Neuron (in vitro differentiated cells): ENCODE data around the gene PLOD1.
"Not testable (repeated sequence)": the region's sequence is repeated elsewhere in the genome, so short reads cannot be mapped to it uniquely, and the experiment has no call there.

ENCODE experiments used
- H2AFZ ChIP-seq: one replicate; pipeline ENCODE4 v1.6.1; 2013; ENCODE audit warnings: low read depth, mild to moderate bottlenecking, inconsistent platforms, low read length, moderate library complexity
- H3K27me3 ChIP-seq: one replicate; pipeline ENCODE4 v1.6.1; 2013; ENCODE audit warnings: low read length; ENCODE audit not compliant: insufficient read depth
- H3K36me3 ChIP-seq: one replicate; pipeline ENCODE4 v1.6.1; 2013; ENCODE audit warnings: low read length; ENCODE audit not compliant: insufficient read depth
- H3K4me1 ChIP-seq: one replicate; pipeline ENCODE4 v1.6.1; 2013; ENCODE audit warnings: low read length; ENCODE audit not compliant: insufficient read depth
- H3K4me3 ChIP-seq: 2 replicates; pipeline ENCODE4 v1.5.1; 2013; ENCODE audit warnings: mild to moderate bottlenecking, low read length, moderate library complexity
- H3K9me3 ChIP-seq: one replicate; pipeline ENCODE4 v1.6.1; 2013; ENCODE audit warnings: low read length

PLOD1 gene

DNA sequence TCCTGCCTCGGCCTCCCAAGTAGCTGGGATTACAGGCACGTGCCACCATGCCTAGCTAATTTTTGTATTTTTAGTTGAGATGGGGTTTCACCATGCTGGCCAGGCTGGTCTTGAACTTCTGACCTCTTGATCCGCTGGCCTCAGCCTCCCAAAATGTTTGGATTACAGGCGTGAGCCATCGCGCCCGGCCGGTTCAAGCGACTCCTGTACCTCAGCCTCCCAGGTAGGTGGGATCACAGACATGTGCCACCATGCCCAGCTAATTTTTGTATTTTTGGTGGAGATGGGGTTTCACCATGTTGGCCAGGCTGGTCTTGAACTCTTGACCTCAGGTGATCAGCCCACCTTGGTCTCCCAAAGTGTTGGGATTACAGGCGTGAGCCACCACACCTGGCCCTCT lies 1.2 kb downstream of the PLOD1 start:
- not testable (repeated sequence) for H3K27me3 ChIP-seq, H3K36me3 ChIP-seq, H2AFZ ChIP-seq, H3K9me3 ChIP-seq, H3K4me3 ChIP-seq, H3K4me1 ChIP-seq

DNA sequence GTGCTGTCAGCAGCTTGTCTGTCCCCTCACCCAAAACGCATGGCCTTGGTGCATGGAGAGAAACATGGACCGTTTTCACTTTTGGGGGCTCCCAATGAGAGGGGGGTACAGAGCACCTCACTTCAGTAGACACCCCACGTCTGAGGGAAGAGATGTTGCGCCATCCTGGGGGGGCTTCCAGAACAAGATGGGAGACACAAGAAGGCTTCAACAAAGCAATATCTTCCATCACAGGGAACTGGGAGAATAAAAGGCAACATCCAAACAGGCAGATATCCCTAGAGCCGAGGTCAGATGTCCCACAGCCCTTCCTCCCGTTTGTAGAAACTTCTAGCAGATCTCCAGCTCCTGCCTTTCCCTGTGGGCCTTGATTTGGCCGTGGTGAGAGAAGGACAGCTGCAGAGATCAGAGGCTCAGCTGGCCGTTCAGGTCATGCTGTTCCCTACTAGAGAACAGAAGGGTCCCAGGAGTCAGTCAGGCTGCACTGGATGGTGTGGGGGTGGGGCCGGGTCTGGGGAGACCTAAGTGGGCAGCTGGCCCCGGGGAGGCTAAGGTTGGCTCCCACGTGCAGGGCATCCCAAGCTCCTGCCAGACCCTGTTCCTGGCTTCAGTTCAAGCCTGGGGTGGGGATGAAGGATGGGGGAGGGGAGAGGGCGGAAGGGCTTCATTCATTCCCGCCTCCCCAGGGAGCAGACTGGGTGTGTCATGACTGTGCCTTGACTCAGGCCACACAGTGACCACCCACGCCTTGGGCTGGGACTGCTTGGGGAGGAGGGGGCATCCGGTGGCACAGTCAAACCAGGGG lies 4.4 kb downstream of the PLOD1 start:
- Histone ChIP-seq H3K27me3 (no peaks in the 10 kb centered on the region), H2AFZ (no peak overlapping the region), H3K4me1 (peaks cover 7% of the 10 kb centered on the region), H3K36me3 (no peaks in the 10 kb centered on the region), H3K9me3 (no peaks in the 10 kb centered on the region), H3K4me3 (no peak overlapping the region)

DNA sequence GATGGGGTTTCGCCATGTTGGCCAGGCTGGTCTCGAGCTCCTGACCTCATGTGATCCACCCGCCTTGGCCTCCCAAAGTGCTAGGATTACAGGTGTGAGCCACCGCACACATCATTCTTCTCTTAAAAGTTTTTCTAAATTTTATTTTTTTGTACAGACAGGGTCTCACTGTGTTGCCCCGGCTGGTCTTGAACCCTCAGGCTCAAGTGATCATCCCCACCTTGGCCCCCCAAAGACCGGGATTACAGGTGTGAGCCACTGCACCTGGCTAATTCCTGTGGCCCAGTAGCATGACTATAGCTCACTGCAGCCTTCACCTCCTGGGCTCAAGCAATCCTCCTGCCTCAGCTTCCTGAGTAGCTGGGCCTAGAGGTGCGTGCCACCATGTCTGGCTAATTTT lies 5.3 kb downstream of the PLOD1 start:
- H3K4me1 ChIP-seq, H2AFZ ChIP-seq, H3K9me3 ChIP-seq, H3K4me3 ChIP-seq, H3K36me3 ChIP-seq, H3K27me3 ChIP-seq: not testable (repeated sequence)

DNA sequence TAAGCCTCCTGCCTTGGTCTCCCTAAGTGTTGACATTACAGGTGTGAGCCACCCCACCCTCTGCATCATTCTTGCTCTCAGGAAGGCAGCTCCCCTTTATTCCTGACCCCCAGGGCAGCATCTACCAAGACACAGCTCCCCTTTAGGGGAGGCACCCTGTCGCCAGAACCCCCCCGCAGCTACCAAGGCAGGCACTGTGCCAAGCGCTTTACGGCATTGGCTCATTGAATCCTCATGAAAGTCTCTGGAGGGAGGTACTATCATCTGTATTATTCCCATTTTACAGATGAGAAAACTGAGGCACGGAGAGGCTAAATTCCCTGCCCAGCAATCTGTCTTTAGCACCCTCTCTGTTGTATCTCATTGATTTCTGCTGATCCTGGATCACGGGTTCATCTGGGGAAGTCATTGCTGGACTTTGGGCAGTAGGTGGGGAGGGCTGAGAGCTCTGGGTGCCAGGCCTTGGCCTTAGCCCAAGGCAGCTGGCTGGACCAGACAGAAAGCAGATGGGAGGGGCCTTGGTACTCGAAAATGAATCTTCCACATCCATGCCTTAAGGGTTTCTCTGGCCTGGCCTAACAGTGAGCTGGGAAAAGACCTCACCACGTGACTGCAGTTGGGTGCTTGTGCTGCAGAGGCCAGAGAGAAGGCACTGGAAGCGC lies 5.9 kb downstream of the PLOD1 start:
- Histone ChIP-seq H3K9me3 (no peaks in the 10 kb centered on the region), H3K36me3 (no peaks in the 10 kb centered on the region), H2AFZ (no peak overlapping the region), H3K4me1 (peaks cover 7% of the 10 kb centered on the region), H3K27me3 (no peaks in the 10 kb centered on the region), H3K4me3 (no peak overlapping the region)

DNA sequence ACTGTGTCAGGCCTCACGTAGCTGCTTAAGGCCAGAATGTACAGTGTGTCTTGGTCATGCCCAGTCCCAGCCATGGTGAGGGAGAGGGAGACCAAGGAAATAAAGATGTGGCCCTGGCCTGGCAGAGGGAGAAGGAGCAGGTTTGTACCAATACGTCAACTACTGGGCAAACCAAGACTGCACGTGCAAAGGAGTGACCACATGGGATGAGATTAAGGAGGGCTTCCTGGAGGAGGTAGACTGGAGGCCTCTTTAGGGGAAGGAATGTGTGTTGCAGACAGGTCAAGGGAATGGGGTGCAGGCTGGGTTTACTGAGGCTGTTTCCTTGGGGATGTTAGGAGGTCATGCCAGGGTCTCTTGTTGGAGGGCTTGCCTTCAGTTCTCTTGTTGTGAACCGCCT lies 7.8 kb downstream of the PLOD1 start:
- no peak overlapping the region for H3K4me3 ChIP-seq
- peaks cover 7% of the 10 kb centered on the region for H3K4me1 ChIP-seq
- H2AFZ ChIP-seq: no peak overlapping the region
- no peaks in the 10 kb centered on the region for H3K9me3 ChIP-seq
- no peaks in the 10 kb centered on the region for H3K27me3 ChIP-seq
- H3K36me3 ChIP-seq: no peaks in the 10 kb centered on the region

DNA sequence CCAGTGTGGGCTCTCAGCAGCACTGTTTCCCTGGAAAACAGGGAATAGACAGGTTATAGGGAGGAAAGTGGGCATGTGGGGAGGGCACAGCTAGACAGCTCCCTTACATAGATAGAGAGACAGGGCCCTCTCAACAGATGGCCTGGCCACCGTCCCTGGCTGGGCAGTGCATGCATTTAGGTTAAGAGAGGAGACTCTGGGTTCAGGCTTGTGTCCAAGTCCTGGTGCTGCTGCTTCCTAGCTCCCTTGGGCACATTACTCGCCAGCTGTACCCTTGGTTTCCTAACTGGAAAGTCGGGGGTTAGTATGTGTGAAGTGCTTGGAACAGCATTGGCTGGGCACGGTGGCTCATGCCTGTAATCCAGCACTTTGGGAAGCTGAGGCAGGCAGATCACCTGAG lies 9.1 kb downstream of the PLOD1 start:
- Histone ChIP-seq H3K9me3 (no peaks in the 10 kb centered on the region), H2AFZ (no peak overlapping the region), H3K27me3 (no peaks in the 10 kb centered on the region), H3K4me1 (peaks cover 7% of the 10 kb centered on the region), H3K4me3 (no peak overlapping the region), H3K36me3 (no peaks in the 10 kb centered on the region)

DNA sequence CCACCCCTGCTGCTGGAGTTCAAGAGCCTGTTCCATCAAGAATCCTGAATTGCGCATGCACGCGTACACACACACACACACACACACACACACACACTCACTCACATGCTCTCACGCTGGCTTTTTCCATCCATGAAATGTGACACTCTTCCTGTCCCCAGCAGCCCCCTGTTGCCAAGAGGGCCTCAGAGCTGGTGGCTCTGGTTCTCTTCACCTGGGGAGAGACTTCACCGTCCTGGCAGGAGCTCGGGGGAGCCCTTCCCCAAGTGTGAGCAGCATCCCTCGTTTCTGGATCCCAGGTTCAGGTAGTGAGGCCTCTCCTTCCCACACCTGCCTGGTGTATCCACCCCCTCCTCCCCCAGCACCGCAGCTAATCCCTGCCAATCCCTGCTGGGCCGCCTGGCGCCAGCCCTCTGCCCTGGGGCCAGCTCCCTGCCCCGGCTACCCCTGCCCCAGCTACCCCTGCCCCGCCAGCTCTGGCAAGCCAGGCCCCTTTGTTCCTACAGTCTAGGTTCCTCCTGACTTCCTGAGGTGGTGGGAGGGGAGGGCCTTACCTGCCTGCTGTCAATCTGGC lies 9.9 kb downstream of the PLOD1 start:
- Histone ChIP-seq H3K4me1 (peaks cover 7% of the 10 kb centered on the region), H2AFZ (no peak overlapping the region), H3K9me3 (no peaks in the 10 kb centered on the region), H3K36me3 (no peaks in the 10 kb centered on the region), H3K4me3 (no peak overlapping the region), H3K27me3 (no peaks in the 10 kb centered on the region)

DNA sequence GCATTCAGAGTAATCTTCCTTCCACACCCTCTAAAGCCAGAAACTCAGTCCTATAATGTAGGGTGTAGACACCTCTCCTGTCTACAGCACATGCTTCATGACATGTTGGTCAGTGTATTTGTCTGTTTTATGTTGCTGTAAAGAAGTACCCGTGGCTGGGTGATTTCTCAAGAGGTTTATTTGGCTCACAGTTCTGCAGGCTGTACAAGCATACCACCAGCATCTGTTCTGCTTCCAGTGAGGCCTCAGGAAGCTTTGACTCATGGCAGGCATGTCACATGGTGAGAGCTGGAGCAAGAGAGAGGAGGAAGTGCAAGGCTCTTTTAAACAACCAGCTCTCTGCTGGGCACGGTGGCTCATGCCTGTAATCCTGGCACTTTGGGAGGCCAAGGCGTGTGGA lies 12.1 kb downstream of the PLOD1 start:
- Histone ChIP-seq H2AFZ (no peak overlapping the region), H3K9me3 (no peaks in the 10 kb centered on the region), H3K36me3 (peaks cover 4% of the 10 kb centered on the region), H3K4me3 (no peak overlapping the region), H3K4me1 (peaks cover 7% of the 10 kb centered on the region), H3K27me3 (no peaks in the 10 kb centered on the region)

DNA sequence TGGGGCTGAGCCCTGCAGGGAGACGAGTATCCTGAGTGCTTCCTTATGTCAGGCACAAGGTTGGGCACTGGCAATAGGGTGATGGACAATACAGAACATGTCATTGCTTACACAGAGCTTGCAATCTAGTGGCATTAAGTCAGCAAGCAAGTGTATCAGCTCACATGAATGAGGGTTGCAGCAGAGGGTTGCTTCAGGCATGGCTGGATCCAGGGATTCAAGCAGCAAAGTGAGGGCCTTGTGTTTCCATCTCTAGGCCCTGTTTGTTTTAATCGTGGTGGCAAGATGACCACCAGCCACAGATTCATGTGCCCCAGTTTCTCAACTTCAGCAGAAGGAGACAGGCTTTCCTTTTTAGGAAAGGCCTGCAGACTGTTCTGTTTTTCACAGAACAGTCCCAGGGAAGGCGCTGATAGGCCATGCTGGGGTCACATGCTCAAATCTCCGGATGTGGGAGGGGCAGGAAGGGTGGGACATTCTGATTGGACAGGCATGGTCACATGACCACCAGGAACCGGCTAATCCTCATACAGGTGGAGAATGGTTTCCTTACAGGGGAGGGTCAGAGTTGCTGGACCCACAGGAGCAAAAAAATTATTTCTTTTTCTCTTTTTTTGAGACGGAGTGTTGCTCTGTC lies 14.4 kb downstream of the PLOD1 start:
- peaks cover 6% of the 10 kb centered on the region for H3K4me1 ChIP-seq
- H3K4me3 ChIP-seq: no peak overlapping the region
- no peaks in the 10 kb centered on the region for H3K27me3 ChIP-seq
- no peak overlapping the region for H2AFZ ChIP-seq
- peaks cover 15% of the 10 kb centered on the region for H3K36me3 ChIP-seq
- H3K9me3 ChIP-seq: no peaks in the 10 kb centered on the region

DNA sequence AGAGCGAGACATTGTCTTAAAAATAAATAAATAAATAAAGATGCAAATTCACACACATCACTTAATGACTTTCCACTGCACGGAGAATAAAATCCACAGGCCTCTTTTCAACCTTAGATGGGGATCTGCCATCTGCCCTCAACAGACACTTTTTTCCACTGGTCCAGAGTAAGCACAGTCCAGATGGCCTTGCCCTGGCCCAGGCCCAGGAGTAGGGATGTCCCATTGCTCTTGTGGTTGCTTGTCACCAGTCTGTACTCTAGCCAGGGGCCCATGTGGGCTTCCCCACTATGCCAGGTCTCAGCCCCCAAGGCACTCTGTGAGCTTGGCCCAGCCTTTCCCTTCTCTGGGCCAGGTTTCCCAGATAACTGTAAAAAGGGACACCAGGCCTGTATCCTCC lies 17.4 kb downstream of the PLOD1 start:
- Histone ChIP-seq H3K27me3 (no peaks in the 10 kb centered on the region), H3K4me1 (no peaks in the 10 kb centered on the region), H3K4me3 (no peak overlapping the region), H3K36me3 (peaks cover 21% of the 10 kb centered on the region), H2AFZ (no peak overlapping the region), H3K9me3 (no peaks in the 10 kb centered on the region)

DNA sequence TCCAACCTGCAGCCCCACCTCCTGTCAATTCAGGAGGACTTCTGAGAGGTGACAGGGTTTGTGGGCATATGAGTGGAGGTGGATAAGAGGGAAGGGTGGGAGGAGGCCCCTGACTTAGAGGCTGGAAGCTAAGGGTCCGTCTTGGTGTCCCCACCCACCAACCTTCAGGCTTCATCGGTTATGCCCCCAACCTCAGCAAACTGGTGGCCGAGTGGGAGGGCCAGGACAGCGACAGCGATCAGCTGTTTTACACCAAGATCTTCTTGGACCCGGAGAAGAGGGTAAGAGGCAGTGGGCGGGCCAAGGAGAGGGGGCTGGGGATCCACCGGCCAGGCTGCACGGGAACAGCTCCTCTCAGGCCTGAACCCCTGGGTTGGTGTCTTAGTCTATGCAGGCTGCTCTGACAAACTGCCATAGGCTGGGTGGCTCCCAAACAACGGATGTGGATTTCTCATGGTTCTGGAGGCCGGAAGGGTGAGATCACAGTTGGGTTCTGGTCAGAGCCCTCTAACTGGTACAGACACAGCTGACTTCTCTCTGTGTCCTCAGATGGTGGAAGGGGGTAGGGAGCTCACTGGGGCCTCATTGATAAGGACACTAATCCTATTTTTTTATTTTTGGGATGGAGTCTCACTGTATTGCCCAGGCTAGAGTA lies 18.1 kb downstream of the PLOD1 start:
- Histone ChIP-seq H2AFZ (no peak overlapping the region), H3K36me3 (peaks cover 26% of the 10 kb centered on the region), H3K4me3 (no peak overlapping the region), H3K4me1 (no peaks in the 10 kb centered on the region), H3K27me3 (no peaks in the 10 kb centered on the region), H3K9me3 (no peaks in the 10 kb centered on the region)

DNA sequence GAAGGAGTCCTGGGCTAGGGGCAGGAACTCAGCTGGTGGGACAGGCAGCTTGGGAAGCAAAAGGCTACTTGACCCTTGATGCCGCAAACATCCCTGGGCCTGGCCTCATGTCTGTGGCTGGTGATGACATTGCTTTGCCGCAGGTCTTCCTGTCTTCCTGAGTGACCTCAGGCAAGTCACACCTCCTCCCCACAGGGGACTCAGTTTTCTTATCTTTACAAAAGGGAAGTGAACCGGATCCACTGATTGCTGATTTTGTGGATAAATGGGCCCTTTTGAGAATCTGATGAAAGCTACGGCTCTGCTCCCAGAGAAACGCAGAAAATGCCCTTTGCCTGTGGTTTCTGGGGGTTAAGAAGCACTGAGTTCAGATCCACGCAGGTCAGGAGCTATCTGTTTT lies 20.7 kb downstream of the PLOD1 start:
- H3K4me3 ChIP-seq: no peak overlapping the region
- H3K9me3 ChIP-seq: no peaks in the 10 kb centered on the region
- H3K4me1 ChIP-seq: no peaks in the 10 kb centered on the region
- H3K36me3 ChIP-seq: peaks cover 29% of the 10 kb centered on the region
- H3K27me3 ChIP-seq: no peaks in the 10 kb centered on the region
- H2AFZ ChIP-seq: no peak overlapping the region

DNA sequence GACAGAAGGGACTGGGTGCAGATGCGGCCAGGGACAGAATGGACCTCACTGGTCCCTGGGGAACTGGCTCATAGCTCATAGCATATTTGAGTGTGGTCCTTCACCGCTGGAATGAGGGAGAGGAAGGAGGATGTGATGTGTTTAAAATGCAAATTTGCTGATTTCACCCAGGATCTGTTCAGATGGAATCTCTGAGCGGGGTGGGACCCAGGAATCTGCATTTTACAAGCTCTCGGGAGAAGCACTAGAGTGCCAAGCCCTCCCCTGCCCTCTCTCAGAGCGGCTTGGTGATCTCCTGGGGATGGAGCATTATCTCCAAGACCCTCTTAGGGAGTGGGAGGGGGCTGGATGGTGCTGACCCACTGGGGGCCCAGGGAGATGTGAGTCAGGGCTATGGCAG lies 22.9 kb downstream of the PLOD1 start:
- H3K4me1 ChIP-seq: no peaks in the 10 kb centered on the region
- no peaks in the 10 kb centered on the region for H3K9me3 ChIP-seq
- H3K4me3 ChIP-seq: no peak overlapping the region
- no peak overlapping the region for H2AFZ ChIP-seq
- H3K36me3 ChIP-seq: peaks cover 25% of the 10 kb centered on the region
- no peaks in the 10 kb centered on the region for H3K27me3 ChIP-seq
